ENCODE measurements around the gene ADAMTS2. TPM values are rescaled to one million over a fixed set of nuclear protein-coding genes. Genes with fewer than 3 reads are reported as not detected.

ADAMTS2 gene
- total RNA-seq, 1 experiment from 2014 or later, result 0.60 TPM

GRCh38 chr5:179124853-179125788, 220.1 kb downstream of the ADAMTS2 start:
- no peak for DNase-seq (ENCODE audit: low read depth)

GRCh38 chr5:179124273-179124852, 220.9 kb downstream of the ADAMTS2 start:
- no peak for DNase-seq (ENCODE audit: low read depth)

DNA sequence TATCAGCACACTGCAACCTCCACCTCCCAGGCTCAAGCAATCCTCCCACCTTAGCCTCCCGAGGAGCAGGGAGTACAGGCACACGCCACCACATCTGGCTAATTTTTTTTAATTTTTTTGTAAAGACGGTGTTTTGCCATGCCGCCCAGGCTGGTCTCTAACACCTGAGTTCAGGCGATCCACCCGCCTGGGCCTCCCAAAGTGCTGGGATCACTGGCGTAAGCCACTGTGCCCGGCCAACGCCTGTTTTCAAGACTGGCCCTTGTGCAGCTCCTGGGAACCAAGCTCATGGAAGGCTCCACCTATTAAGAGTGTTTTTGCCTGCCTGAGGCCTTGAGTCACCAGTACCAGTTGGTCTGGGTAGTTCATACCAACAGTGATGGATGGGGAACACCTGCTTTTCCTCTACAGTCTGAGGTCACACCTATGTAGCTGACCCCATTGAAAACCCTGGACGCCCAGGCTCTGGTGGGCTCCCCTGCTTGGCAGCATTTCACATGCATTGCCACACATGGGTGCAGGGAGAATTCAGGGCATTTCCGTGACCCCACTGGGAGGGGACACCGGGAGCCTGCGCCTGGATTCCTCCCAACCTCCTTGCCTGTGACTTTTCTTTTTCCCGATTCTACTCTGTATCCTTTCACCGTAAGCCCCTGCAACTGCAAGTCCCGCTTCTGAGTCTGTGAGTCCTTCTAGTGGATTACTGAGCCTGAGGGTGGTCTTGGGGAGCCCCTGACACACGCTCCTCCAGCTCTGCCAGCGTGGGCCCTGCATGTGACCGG, 221.6 kb downstream of the ADAMTS2 start:
- no peak for DNase-seq (ENCODE audit: low read depth)

- no peak for DNase-seq (ENCODE audit: low read depth)
Measured at GRCh38 chr5:179123109-179123426, 222.2 kb downstream of the ADAMTS2 start.

DNA sequence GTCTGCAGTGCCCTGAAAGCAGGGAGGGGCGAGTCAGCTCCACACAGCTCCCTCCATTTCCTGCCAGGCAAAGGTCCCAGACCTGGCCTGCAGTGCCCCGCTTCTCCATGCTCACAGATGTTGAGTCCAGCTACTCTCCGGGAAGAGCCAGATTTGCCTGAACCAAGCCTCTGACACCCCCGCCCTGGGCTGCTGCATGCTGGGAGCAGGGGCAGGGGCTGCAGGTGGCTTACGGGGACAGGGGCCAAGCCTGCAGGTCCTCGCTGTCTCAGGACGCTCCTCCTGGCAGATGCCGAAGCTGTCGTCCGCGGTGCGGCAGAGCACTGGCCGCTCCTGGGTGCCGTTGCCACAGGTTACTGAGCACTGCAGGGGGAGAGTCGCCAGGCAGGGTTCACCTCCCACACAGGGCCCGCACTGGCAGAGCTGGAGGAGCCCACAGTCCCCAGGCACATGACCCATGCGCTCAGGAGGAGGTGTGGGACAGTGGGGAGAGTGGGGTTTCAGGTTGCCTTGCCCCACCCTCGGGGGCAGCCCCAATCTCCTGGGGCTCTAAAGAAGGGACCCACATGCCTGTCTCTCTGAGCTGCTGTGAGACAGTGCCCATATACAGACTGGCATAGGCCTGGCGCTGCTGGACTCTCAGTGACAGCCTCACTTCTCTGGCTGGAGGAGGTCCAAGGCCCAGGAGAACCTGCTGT, 222.7 kb downstream of the ADAMTS2 start:
- no peak for DNase-seq (ENCODE audit: low read depth)

GRCh38 chr5:179121667-179122111, 223.6 kb downstream of the ADAMTS2 start:
- no peak for DNase-seq (ENCODE audit: low read depth)

DNA sequence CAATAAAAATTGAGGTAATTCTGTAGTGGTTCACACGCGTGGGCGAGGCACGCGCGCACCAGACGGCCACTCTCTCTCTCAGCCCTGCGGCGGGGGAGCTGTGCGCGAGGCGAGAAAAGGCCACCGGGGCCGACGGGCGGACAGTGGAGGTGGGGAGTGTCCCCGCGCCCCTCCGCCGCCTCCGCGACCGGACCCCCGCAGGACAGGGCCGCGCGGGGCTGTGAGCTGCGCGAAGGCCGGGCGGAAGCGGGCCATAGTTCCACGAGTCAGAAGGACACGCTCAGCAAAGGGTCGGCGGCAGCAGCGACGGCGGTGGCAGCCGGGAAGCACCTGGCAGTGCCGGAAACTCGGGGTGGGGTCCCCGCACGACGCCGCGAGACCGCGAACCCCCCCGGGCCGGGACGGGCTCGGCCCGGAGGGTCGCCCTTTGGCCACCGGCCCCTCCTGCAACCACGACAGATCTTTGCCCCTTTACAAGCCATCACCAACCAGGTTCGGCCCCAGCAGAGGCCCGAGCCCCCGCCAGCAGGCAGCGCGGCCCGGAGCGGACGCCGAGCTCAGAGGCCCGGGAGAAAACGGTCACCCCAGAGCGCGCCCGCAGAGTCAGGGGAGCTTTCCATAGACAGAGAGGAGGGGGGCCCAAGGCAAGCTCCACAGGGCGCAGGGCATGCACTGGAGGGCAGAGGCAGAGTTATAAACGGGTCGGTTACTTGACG, 224.2 kb downstream of the ADAMTS2 start:
- no peak for DNase-seq (ENCODE audit: low read depth)

DNA sequence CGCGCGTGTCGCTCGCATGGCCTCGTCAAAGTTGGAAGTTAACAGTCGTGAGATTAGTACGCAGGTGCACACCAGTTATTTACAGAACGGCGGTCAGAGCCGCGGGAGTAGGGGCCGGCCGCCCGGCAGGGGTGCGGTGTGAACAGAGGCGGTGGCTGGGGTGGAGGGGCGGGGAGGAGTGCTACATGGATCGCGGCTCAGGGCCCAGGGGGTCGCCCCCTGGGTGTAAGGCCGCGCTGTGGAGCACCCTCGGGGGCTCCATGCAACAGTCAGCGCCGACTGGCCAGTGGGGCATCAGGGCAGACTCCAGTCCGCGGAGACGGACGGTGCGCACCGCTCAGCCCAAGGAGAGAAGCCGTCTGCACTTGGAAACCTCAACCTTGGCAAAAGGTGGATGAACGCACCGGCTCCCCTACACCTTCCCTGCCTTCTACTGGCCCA, 224.8 kb downstream of the ADAMTS2 start:
- DNase-seq (ENCODE audit: low read depth), result no peak

DNA sequence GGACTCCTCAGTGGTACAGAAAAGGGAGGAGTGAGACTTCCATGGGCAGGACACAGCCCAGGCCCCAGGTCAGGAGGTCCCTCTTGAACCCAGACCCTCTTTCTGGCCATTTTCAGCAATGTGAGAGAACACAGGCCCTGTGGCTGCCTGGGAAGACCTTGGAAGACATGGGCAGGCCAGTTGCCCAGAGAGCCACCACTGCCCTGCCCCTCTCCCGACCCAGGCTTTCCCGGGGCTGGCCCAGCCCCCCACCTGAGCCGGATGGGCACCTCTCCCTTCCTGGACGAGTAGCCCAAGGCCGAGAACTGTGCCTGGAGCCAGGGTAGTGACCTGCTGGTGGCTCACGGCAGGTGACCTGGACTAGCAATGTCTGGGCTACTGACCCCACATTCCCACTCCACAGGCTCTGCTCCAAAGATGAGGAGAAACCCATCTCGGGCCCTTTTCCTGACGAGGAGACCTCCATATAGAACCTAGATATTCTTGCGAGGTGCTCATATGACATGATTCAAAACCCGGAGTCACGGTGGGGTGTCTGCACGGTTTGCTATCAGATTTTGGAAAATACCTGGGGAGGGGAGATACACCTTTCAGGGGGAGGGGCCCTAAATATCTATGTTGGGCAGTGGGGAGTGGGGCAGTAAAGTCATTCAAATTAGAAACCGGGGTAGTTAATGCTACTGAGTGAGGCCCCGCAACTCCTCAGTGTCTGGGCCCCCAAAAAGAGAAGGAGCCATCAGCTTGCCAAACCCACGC, 225.7 kb downstream of the ADAMTS2 start:
- DNase-seq (ENCODE audit: low read depth), result no peak

GRCh38 chr5:179118756-179119414, 226.4 kb downstream of the ADAMTS2 start:
- no peak for DNase-seq (ENCODE audit: low read depth)

- DNase-seq (ENCODE audit: low read depth), result no peak
Measured at GRCh38 chr5:179118338-179118737, 226.9 kb downstream of the ADAMTS2 start.

GRCh38 chr5:179115845-179116524, 229.3 kb downstream of the ADAMTS2 start:
- DNase-seq (ENCODE audit: low read depth), result no peak

GRCh38 chr5:179115307-179115706, 230.0 kb downstream of the ADAMTS2 start:
- DNase-seq (ENCODE audit: low read depth), result no peak

GRCh38 chr5:179114756-179115155, 230.5 kb downstream of the ADAMTS2 start:
- DNase-seq (ENCODE audit: low read depth), result no peak

DNA sequence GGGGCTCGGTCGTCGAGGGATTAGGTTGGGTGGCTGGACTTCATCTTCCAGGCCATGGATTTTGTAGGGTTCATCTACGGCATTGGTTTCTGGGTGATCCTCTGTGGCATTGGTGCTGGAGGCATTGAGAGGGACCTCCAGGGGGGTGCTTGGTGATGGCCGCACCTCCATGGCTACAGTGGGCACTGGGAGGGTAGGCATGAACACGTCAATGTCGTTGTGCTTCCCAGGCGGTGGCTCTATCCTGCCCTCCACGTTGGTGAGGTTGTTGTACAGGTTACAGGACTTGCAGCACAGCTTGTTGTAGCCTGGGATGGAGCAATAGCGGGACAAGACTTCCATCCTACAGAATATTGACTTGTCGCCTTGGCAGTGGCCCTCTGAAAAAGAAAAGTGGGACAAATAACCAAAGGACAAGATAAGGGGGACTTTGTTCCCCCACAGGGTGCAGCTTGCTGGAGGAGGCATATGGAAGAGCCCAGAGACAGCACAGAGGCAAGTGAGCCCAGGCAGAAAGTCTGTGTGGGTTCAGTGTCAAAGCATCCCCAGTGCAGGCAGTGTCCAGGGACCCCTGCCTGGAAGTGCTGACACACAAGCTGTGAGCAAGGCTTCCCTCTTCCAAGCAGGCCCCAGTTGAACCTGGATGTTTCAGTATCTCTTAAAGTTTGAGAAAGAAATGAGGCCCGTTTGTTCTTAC, 231.2 kb downstream of the ADAMTS2 start:
- no peak for DNase-seq (ENCODE audit: low read depth)

GRCh38 chr5:179113143-179113530, 232.1 kb downstream of the ADAMTS2 start:
- DNase-seq (ENCODE audit: low read depth), result no peak

GRCh38 chr5:179112469-179113142, 232.7 kb downstream of the ADAMTS2 start:
- no peak for DNase-seq (ENCODE audit: low read depth)

All from RPMI7951 (cell line).